K562 (cell line): ENCODE data around the gene MACF1. TPM values are rescaled to one million over a fixed set of nuclear protein-coding genes. Genes with fewer than 3 reads are reported as not detected.

Experiments
- ATAC-seq: fragments of 200-7000 bp; cut with Tn5 transposase; 3 replicates; pipeline ENCODE4 v1.9.1; 2020; ENCODE audit warnings: moderate library complexity
- BruUV-seq: library from RNA; stranded (reverse); fragments of 400-500 nt; replicated peaks from 2 replicates; lab custom pipeline; 2021; lab: Mats Ljungman, UMichigan
- CTCF ChIA-PET: fragments of 300-600 bp; formaldehyde crosslinking; extraction: SDS; loops from one replicate; lab custom pipeline; 2021; ENCODE audit warnings: low intra/inter-chr PET ratio; lab: Yijun Ruan, JAX
- POLR2A ChIA-PET: fragments of 300-600, 350-650 bp; sonication (Branson Sonifier 250); formaldehyde crosslinking; extraction: SDS; loops from one replicate; lab custom pipeline; 2021; ENCODE audit warnings: antibody characterized with exemption, inconsistent platforms; lab: Yijun Ruan, JAX
- DNase-seq, 4 experiments: peaks; one replicate each; pipeline versions ENCODE4 v3.0.0 to v3.0.0-alpha.2; 2011 to 2018; ENCODE audit warnings: low spot score in 3 of 4, mixed read lengths in 3 of 4; ENCODE audit errors: extremely low read depth in 1 of 4
- FAIRE-seq: peaks from 2 replicates; lab custom pipeline; 2011; peaks lifted over from hg19 to GRCh38; lab: Jason Lieb, UNC
- H2AFZ ChIP-seq: 2 replicates; pipeline ENCODE4 v1.6.0; 2011; ENCODE audit warnings: low read depth, low read length, control low read depth, inconsistent platforms
- H3K27ac ChIP-seq: fragments of 200-600 bp; 3 replicates; pipeline ENCODE4 v1.8.0; 2011; ENCODE audit warnings: low read depth, mild to moderate bottlenecking, control low read depth, inconsistent platforms, low read length, moderate library complexity, mixed read lengths; ENCODE audit errors: extremely low read depth
- H3K27me3 ChIP-seq, 2 experiments: fragments of 300-600 bp in 1 of 2; 2 replicates in 1 of 2; 3 replicates in 1 of 2; pipeline versions ENCODE4 v1.6.0 to v1.8.0; 2011; ENCODE audit warnings: inconsistent platforms in 2 of 2, low read length in 2 of 2, mild to moderate bottlenecking in 1 of 2, mixed read lengths in 1 of 2, moderate library complexity in 1 of 2; ENCODE audit not compliant: control insufficient read depth in 2 of 2, insufficient read depth in 2 of 2
- H3K36me3 ChIP-seq: fragments of 300-600 bp; 3 replicates; pipeline ENCODE4 v1.8.0; 2011; ENCODE audit warnings: mild to moderate bottlenecking, low read length, inconsistent platforms; ENCODE audit not compliant: control insufficient read depth, insufficient read depth
- H3K4me1 ChIP-seq, 2 experiments: fragments of 200-600 bp in 1 of 2; replicated peaks in 1 of 2; 2 replicates in 1 of 2; 3 replicates in 1 of 2; pipeline versions ENCODE4 v1.5.1 to v1.8.0; 2011; ENCODE audit warnings: inconsistent platforms in 2 of 2, low read length in 2 of 2, mild to moderate bottlenecking in 1 of 2, mixed read lengths in 1 of 2, moderate library complexity in 1 of 2; ENCODE audit not compliant: control insufficient read depth in 2 of 2, insufficient read depth in 2 of 2
- H3K4me2 ChIP-seq: 2 replicates; pipeline ENCODE4 v1.6.1; 2011; ENCODE audit warnings: low read length, control low read depth, inconsistent platforms, mixed read lengths; ENCODE audit not compliant: insufficient read depth
- H3K4me3 ChIP-seq: fragments of 200-600 bp; sonication (generic), shearing (Covaris generic); 2 replicates; pipeline ENCODE4 v1.5.1; 2016; ENCODE audit warnings: control low read depth, inconsistent platforms
- H3K79me2 ChIP-seq: fragments of 200-600 bp; 3 replicates; pipeline ENCODE4 v1.8.0; 2011; ENCODE audit warnings: low read length, inconsistent platforms; ENCODE audit not compliant: control insufficient read depth, insufficient read depth
- H3K9ac ChIP-seq, 2 experiments: 2 replicates each; pipeline versions ENCODE4 v1.6.0 to v1.6.1; 2011; ENCODE audit warnings: low read depth in 2 of 2, low read length in 2 of 2, control low read depth in 1 of 2, inconsistent platforms in 1 of 2, mild to moderate bottlenecking in 1 of 2, mixed read lengths in 1 of 2; ENCODE audit not compliant: insufficient read depth in 1 of 2
- H3K9me1 ChIP-seq: one replicate; pipeline ENCODE4 v1.6.0; 2011; ENCODE audit warnings: inconsistent platforms, mild to moderate bottlenecking, low read length, moderate library complexity; ENCODE audit not compliant: control insufficient read depth, insufficient read depth
- H3K9me3 ChIP-seq: replicated peaks from 2 replicates; pipeline ENCODE4 v1.5.1; 2011; ENCODE audit warnings: low read depth, low read length, inconsistent platforms; ENCODE audit not compliant: control insufficient read depth, insufficient read depth
- H4K20me1 ChIP-seq: replicated peaks from 2 replicates; pipeline ENCODE4 v1.6.1; 2011; ENCODE audit warnings: low read length, inconsistent platforms, mixed read lengths; ENCODE audit not compliant: control insufficient read depth, insufficient read depth
- BDP1 ChIP-seq: IDR thresholded peaks from 3 replicates; pipeline ENCODE4 v1.6.1; 2011; ENCODE audit not compliant: insufficient read length, insufficient read depth
- FUS ChIP-seq: fragments of 200-400 bp; formaldehyde crosslinking; optimal IDR thresholded peaks from 2 replicates; pipeline ENCODE3; 2017; ENCODE audit warnings: low read depth, low read length
- HBP1 ChIP-seq: fragments of 450-650 bp; formaldehyde crosslinking; IDR thresholded peaks from 2 replicates; pipeline ENCODE4 v1.4.0; 2022; ENCODE audit warnings: missing genetic modification characterization
- MAFG ChIP-seq: fragments of 450-650 bp; conservative IDR thresholded peaks from 2 replicates; pipeline ENCODE4 v1.6.1; 2016; ENCODE audit warnings: missing genetic modification characterization, missing compliant biosample characterization
- NFE2 ChIP-seq: IDR thresholded peaks from 2 replicates; pipeline ENCODE4 v1.6.1; 2014; ENCODE audit warnings: antibody characterized with exemption, low read depth
- NONO ChIP-seq, 2 experiments: fragments of 200-400 bp in 1 of 2; fragments of 450-650 bp in 1 of 2; formaldehyde crosslinking in 1 of 2; IDR thresholded peaks; 2 replicates each; pipeline ENCODE4 v1.6.1; 2017; ENCODE audit warnings: low read depth in 2 of 2, mild to moderate bottlenecking in 2 of 2, moderate library complexity in 2 of 2, low read length in 1 of 2
- PHB ChIP-seq: fragments of 250-450 bp; sonication (Bioruptor Pico); IDR thresholded peaks from 2 replicates; pipeline ENCODE4 v1.5.0; 2021
- RBM15 ChIP-seq: fragments of 200-400 bp; formaldehyde crosslinking; IDR thresholded peaks from 2 replicates; pipeline ENCODE4 v1.6.1; 2018; ENCODE audit warnings: mild to moderate bottlenecking, low read length, moderate library complexity; ENCODE audit not compliant: insufficient read depth
- SIN3A ChIP-seq, 2 experiments: fragments of 150-350 bp in 1 of 2; IDR thresholded peaks; 2 replicates each; pipeline ENCODE4 v1.6.1; 2011 to 2016; ENCODE audit warnings: borderline replicate concordance in 2 of 2, low read depth in 2 of 2, low read length in 2 of 2, mild to moderate bottlenecking in 2 of 2, moderate library complexity in 2 of 2; ENCODE audit not compliant: control insufficient read depth in 1 of 2
- SREBF1 ChIP-seq: fragments of 150-350 bp; IDR thresholded peaks from 2 replicates; pipeline ENCODE4 v1.6.1; 2014; ENCODE audit warnings: antibody characterized with exemption, low read depth, low read length, borderline replicate concordance
- TAL1 ChIP-seq: fragments of 450-650 bp; IDR thresholded peaks from 2 replicates; pipeline ENCODE4 v1.6.1; 2016; ENCODE audit warnings: mild to moderate bottlenecking
- ZBTB11 ChIP-seq, 3 experiments: fragments of 200-800 bp in 1 of 3; fragments of 250-450 bp in 1 of 3; fragments of 450-650 bp in 1 of 3; sonication (Bioruptor Pico) in 1 of 3; sonication (Bioruptor generic) in 1 of 3; formaldehyde crosslinking in 1 of 3; IDR thresholded peaks; 2 replicates each; pipeline versions ENCODE4 v1.6.1 to v1.8.0; 2016 to 2022; ENCODE audit warnings: mild to moderate bottlenecking in 2 of 3, missing genetic modification characterization in 2 of 3, missing compliant biosample characterization in 1 of 3, moderate library complexity in 1 of 3
- ZNF282 ChIP-seq: sonication (generic); formaldehyde crosslinking; IDR thresholded peaks from 2 replicates; pipeline ENCODE4 v1.8.1; 2023; ENCODE audit warnings: missing genetic modification reagents
- ZNF76 ChIP-seq: fragments of 250-450 bp; sonication (Bioruptor Pico); IDR thresholded peaks from 2 replicates; pipeline ENCODE4 v1.4.0; 2020; ENCODE audit warnings: mild to moderate bottlenecking, moderate library complexity, borderline replicate concordance
- WGBS: fragments of 100-300 bp; shearing (Covaris generic); methylation state at CpG from one replicate; pipeline ENCODE4 v1.1.6; 2016; ENCODE audit warnings: low coverage, mixed read lengths; ENCODE audit not compliant: insufficient coverage; ENCODE audit errors: missing lambda C conversion rate; 5-methylcytosine and 5-hydroxymethylcytosine counted together
- in situ Hi-C: fragments of 300-500 bp; cut with MboI; formaldehyde crosslinking; loops from 4 replicates; pipeline ENCODE4 v1.15.0; 2018; ENCODE audit warnings: inconsistent platforms, mixed read lengths
- intact Hi-C: fragments of 100-400 bp; cut with micrococcal nuclease; formaldehyde crosslinking; loops from 2 replicates; pipeline ENCODE4 v1.14.2; 2022
- polyA plus RNA-seq, 8 experiments: library from polyadenylated mRNA; depleted of rRNA in 4 of 8; stranded (reverse) in 5 of 8; unstranded in 3 of 8; fragments of >200 nt; fragmentation: Nextera tagmentation in 2 of 8; fragmentation: Illumina TruSeq in 1 of 8; extraction: Ambion mirVana in 2 of 8; extraction: Trizol in 1 of 8; gene quantifications; 2 replicates each; pipeline versions ENCODE4 v1.2.1 to v1.2.3, GENCODE V29; 2011 to 2014; ENCODE audit warnings: inconsistent platforms in 1 of 8, missing spikeins in 1 of 8
- total RNA-seq, 7 experiments: library from RNA; depleted of rRNA in 6 of 7; stranded (reverse); fragments of >200 nt in 6 of 7; fragmentation: Illumina TruSeq in 2 of 7; extraction: Trizol in 2 of 7; gene quantifications; 2 replicates each; pipeline versions ENCODE4 v1.2.1 to v1.2.3, GENCODE V29; 2011 to 2021; ENCODE audit warnings: low replicate concordance in 1 of 7
- TF ChIP-seq, protein P1 (sequence below), 2 experiments: fragments of 200-800 bp in 1 of 2; sonication (Bioruptor generic) in 1 of 2; sonication (generic) in 1 of 2; formaldehyde crosslinking in 1 of 2; IDR thresholded peaks in 1 of 2; conservative IDR thresholded peaks in 1 of 2; 2 replicates each; pipeline versions ENCODE4 v1.5.0 to v1.6.1; 2016 to 2020; ENCODE audit warnings: missing compliant biosample characterization in 1 of 2, missing genetic modification characterization in 1 of 2, missing genetic modification reagents in 1 of 2

MACF1 gene
- total and polyA plus RNA-seq, 9 of the 15 experiments (the other 6 are each of a cell fraction or from before 2014, with no cell fraction given), result 13.2 to 232 (median 112) TPM

GRCh38 chr1:39321979-39322378, 117.5 kb downstream of the MACF1 start:
- POLR2A ChIA-PET, result no interaction called here
- no peak for TF ChIP-seq SIN3A (IDR thresholded peaks at IDR 0.05; ENCODE audit: borderline replicate concordance in 2 of 2, control insufficient read depth in 1 of 2, low read depth in 2 of 2, low read length in 2 of 2)
- TF ChIP-seq SREBF1, result no peak
- no peak for TF ChIP-seq BDP1
- TF ChIP-seq ZNF76 (CRISPR knock-in tag), result no peak
- TF ChIP-seq ZBTB11 (CRISPR knock-in tag; IDR thresholded peaks at IDR 0.05), result no peak
- no peak for TF ChIP-seq PHB (CRISPR knock-in tag)
- no peak for TF ChIP-seq MAFG (tag)
- no peak for TF ChIP-seq RBM15
- no peak for TF ChIP-seq NFE2
- no peak for TF ChIP-seq TAL1
- no peak for TF ChIP-seq NONO (IDR thresholded peaks at IDR 0.05; ENCODE audit: low read depth in 2 of 2, low read length in 1 of 2)
- no peak for TF ChIP-seq ZNF282 (CRISPR knock-in tag)
- TF ChIP-seq FUS, result no peak
- TF ChIP-seq HBP1 (CRISPR knock-in tag), result no peak
- TF ChIP-seq, protein P1, sequence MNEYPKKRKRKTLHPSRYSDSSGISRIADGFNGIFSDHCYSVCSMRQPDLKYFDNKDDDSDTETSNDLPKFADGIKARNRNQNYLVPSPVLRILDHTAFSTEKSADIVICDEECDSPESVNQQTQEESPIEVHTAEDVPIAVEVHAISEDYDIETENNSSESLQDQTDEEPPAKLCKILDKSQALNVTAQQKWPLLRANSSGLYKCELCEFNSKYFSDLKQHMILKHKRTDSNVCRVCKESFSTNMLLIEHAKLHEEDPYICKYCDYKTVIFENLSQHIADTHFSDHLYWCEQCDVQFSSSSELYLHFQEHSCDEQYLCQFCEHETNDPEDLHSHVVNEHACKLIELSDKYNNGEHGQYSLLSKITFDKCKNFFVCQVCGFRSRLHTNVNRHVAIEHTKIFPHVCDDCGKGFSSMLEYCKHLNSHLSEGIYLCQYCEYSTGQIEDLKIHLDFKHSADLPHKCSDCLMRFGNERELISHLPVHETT (CRISPR knock-in tag; conservative IDR thresholded peaks at IDR 0.05 in 1 of 2, IDR thresholded peaks at IDR 0.05 in 1 of 2), result no peak

More at GRCh38 chr1:39321979-39322378, 117.5 kb downstream of the MACF1 start:
- FAIRE-seq, result no peak
- 100% methylated on average over 1 of the region's 1 CpG for WGBS
- Histone ChIP-seq H3K9ac (no peak overlapping the region), H4K20me1 (no peaks in the 10 kb centered on the region; the same call in 1 of the 2 replicates), H2AFZ (no peak overlapping the region), H3K27ac (no peak overlapping the region), H3K4me3 (no peak overlapping the region), H3K27me3 (no peaks in the 10 kb centered on the region), H3K79me2 (no peaks in the 10 kb centered on the region), H3K9me3 (no peaks in the 10 kb centered on the region), H3K4me2 (no peak overlapping the region), H3K9me1 (no peaks in the 10 kb centered on the region), H3K36me3 (peaks cover 94% of the 10 kb centered on the region), H3K4me1 (no peaks in the 10 kb centered on the region)
- intact Hi-C loops (no loop called here), in situ Hi-C loops (no loop called here)
- no peak for ATAC-seq
- CTCF ChIA-PET, result no interaction called here
- DNase-seq, result no peak
- no TSS peak for BruUV-seq
